Lower leg skin (tissue), 4 donors: Measurements from ENCODE around the gene TFDP2. TPM values are rescaled to one million over a fixed set of nuclear protein-coding genes. Genes with fewer than 3 reads are reported as not detected.
"Not testable (repeated sequence)": the region's sequence is repeated elsewhere in the genome, so short reads cannot be mapped to it uniquely, and the experiment has no call there.

Experiments used
- DNase-seq, 2 donors: peaks; one replicate each; pipeline ENCODE4 v3.0.0-alpha.2; 2019; ENCODE audit warnings: low spot score in 2 of 2
- H3K4me3 ChIP-seq: fragments of 200-600 bp; sonication (generic); 2 replicates; pipeline ENCODE4 v1.5.1; 2017; ENCODE audit warnings: mild to moderate bottlenecking, low read depth; ENCODE audit not compliant: poor library complexity, severe bottlenecking
- CTCF ChIP-seq, 3 donors: fragments of 450-650 bp; IDR thresholded peaks; one replicate each; pipeline ENCODE4 v1.5.1; 2016; ENCODE audit warnings: antibody characterized with exemption in 3 of 3, mild to moderate bottlenecking in 3 of 3, moderate library complexity in 2 of 3
- POLR2A ChIP-seq, 2 donors: fragments of 450-650 bp; IDR thresholded peaks; one replicate each; pipeline ENCODE4 v1.6.1; 2016 to 2017; ENCODE audit warnings: antibody characterized with exemption in 2 of 2, mild to moderate bottlenecking in 1 of 2, moderate library complexity in 1 of 2
- WGBS, 2 donors: methylation state at CpG; one replicate each; pipeline ENCODE4 v1.1.5; 2018; 5-methylcytosine and 5-hydroxymethylcytosine counted together
- intact Hi-C: fragments of 100-400 bp; cut with DNase I; formaldehyde crosslinking; loops from one replicate; pipeline ENCODE4 v1.15.0; 2023; ENCODE audit warnings: low total_unique reads
- total RNA-seq, 4 donors: library from RNA; depleted of rRNA; stranded (reverse); fragments of >200 nt; gene quantifications; one replicate each; pipeline ENCODE4 v1.1.0, GENCODE V29; 2016

TFDP2 gene
- total RNA-seq, 4 donors from 2014 or later, result 38.6 to 84.7 (median 61.5) TPM

DNA sequence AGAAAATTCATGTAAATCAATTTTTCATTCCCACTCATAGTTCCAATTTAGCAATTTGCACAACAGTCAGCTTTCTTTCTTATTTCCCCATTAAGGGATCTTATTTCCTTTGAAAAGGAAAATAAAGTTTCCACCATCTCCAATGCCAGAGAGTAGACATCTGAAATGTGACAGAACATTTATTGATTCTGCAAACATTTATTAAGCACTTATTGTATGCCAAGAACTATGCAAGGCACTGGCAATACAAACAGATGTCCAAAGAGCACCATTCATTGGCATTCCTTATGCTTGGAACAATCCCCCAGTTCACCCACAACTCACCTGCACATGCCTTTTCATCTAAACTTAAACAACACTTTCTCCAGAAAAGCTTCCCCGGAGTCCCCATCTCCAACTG, 2.5 kb upstream of the TFDP2 start:
- DNase-seq, result no peak
- WGBS, 2 donors, result 83 to 89% methylated on average over 1 of the region's 1 CpG
- intact Hi-C loops, result no loop called here
- no peak overlapping the region for H3K4me3 ChIP-seq
- TF ChIP-seq POLR2A (IDR thresholded peaks at IDR 0.05) (no peak), CTCF (IDR thresholded peaks at IDR 0.05) (no peak)

DNA sequence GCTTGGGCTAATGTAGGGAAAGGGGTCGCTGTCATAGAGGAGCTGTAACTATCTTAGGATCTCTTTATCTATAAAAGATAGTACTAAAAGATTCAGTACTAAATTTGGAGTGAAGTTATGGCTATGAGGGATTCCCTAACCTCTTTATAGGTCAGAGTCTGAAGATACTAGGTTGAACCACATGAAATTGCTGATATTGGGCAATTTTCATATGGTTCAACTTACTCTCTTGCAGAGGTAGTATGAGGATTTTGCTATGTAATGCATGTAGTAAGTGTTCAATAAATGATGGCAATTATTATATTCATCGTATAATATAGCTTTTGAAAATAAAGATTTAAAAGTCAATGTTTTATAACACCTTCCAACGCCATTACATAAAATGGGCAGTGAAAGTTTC, 1.9 kb upstream of the TFDP2 start:
- DNase-seq, result no peak
- 72 to 75% methylated on average over 3 of the region's 3 CpGs for WGBS, 2 donors
- TF ChIP-seq POLR2A (IDR thresholded peaks at IDR 0.05) (no peak), CTCF (IDR thresholded peaks at IDR 0.05) (no peak)
- no peak overlapping the region for H3K4me3 ChIP-seq
- intact Hi-C loops, result no loop called here

- DNase-seq, result no peak
- TF ChIP-seq POLR2A (IDR thresholded peaks at IDR 0.05), result no peak
- TF ChIP-seq CTCF (IDR thresholded peaks at IDR 0.05), result no peak
- intact Hi-C loops, result no loop called here
- no peak overlapping the region for H3K4me3 ChIP-seq
- WGBS, 2 donors, result 89 to 95% methylated on average over 12 to 13 of the region's 13 CpGs
These were observed 927 bp upstream of the TFDP2 start for GRCh38 chr3:142150271-142150670.

- intact Hi-C loops, result no loop called here
- 10 to 11% methylated on average over 12 to 14 of the region's 14 CpGs for WGBS, 2 donors
- no peak for DNase-seq
- no peak for TF ChIP-seq POLR2A (IDR thresholded peaks at IDR 0.05)
- TF ChIP-seq CTCF (IDR thresholded peaks at IDR 0.05), result no peak
- peak overlapping the region; percentile 16 for H3K4me3 ChIP-seq
These were observed 289 bp upstream of the TFDP2 start for GRCh38 chr3:142149673-142149992.

DNA sequence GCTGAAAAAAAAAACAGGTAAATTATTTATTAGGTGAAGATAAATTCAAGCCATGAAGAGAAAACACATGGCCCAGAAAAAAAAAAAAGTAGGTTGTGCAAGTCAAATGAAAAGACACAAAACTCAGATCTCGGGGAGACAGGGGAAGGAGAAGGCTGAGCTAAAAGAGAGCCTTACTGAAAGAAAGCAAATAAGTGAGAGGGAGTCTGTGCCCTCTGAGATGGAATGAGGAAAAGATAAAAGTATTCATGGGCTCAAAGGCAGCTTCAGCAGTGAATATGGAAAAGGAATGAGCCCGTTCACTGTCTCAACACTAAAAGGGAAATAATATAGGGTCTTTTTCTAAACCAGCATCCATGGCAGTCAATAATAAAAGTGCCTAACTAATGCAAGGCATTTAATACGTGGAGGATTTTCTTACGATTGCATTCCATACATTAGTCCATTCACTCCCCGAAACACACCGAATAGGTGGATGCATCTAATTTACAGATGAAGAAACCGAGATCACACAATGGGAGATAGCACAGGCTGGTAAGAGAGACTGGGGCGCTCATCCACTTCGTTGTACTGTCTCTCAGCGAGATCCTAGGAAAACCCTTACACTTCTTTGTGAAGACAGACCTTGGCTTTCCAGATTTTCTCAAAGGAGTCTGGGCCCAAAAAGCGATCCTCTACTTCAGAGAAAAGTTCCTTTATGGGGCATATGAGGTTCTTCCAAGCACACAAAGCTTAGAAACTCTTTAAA, 1.1 kb downstream of the TFDP2 start:
- H3K4me3 ChIP-seq, result peak overlapping the region; percentile 80
- TF ChIP-seq CTCF (IDR thresholded peaks at IDR 0.05) (no peak), POLR2A (IDR thresholded peaks at IDR 0.05) (no peak)
- WGBS, 2 donors, result 9 to 12% methylated on average over 11 of the region's 11 CpGs
- intact Hi-C loops, result no loop called here
- DNase-seq, result no peak

- intact Hi-C loops, H3K4me3 ChIP-seq, DNase-seq: not testable (repeated sequence)
- 48 to 71% methylated on average over 5 of the region's 5 CpGs for WGBS, 2 donors
These were observed 4.8 kb downstream of the TFDP2 start for GRCh38 chr3:142144587-142144986.

- H3K4me3 ChIP-seq, intact Hi-C loops, DNase-seq: not testable (repeated sequence)
- WGBS, 2 donors, result 94 to 99% methylated on average over 15 of the region's 15 CpGs
These were observed 8.6 kb downstream of the TFDP2 start for GRCh38 chr3:142140608-142141285.

GRCh38 chr3:142137089-142137488, 12.3 kb downstream of the TFDP2 start:
- WGBS, 2 donors, result 87 to 89% methylated on average over 2 of the region's 2 CpGs
- DNase-seq, H3K4me3 ChIP-seq, intact Hi-C loops: not testable (repeated sequence)
